GM19395 (cell line): ENCODE data around the gene LRRC8C.

Source experiments
- ATAC-seq: cut with Tn5 transposase; IDR thresholded peaks from one replicate; pipeline ENCODE4 v1.9.1; 2021; ENCODE audit warnings: mild to moderate bottlenecking, moderate library complexity; ENCODE audit not compliant: unreplicated experiment

LRRC8C gene

GRCh38 chr1:89670163-89670562, 37.2 kb downstream of the LRRC8C start:
- peak; percentile 98 for ATAC-seq

- no peak for ATAC-seq
These were observed 37.8 kb downstream of the LRRC8C start for GRCh38 chr1:89670711-89671110.

GRCh38 chr1:89671775-89672488, 39.0 kb downstream of the LRRC8C start:
- no peak for ATAC-seq

- ATAC-seq: no peak
These were observed 39.7 kb downstream of the LRRC8C start for GRCh38 chr1:89672489-89673183.

- no peak for ATAC-seq
These were observed 40.3 kb downstream of the LRRC8C start for GRCh38 chr1:89673251-89673650.

- ATAC-seq: no peak
These were observed 42.8 kb downstream of the LRRC8C start for GRCh38 chr1:89675677-89676076.

- ATAC-seq: peak; percentile 86
These were observed 48.3 kb downstream of the LRRC8C start for GRCh38 chr1:89681045-89681729.

GRCh38 chr1:89682611-89683010, 49.7 kb downstream of the LRRC8C start:
- ATAC-seq: no peak

GRCh38 chr1:89685461-89685860, 52.5 kb downstream of the LRRC8C start:
- ATAC-seq: no peak

- no peak for ATAC-seq
These were observed 53.6 kb downstream of the LRRC8C start for GRCh38 chr1:89686520-89686919.

- ATAC-seq: no peak
These were observed 54.3 kb downstream of the LRRC8C start for GRCh38 chr1:89687254-89687653.

- ATAC-seq: no peak
These were observed 55.7 kb downstream of the LRRC8C start for GRCh38 chr1:89688607-89689006.

GRCh38 chr1:89689234-89689633, 56.3 kb downstream of the LRRC8C start:
- no peak for ATAC-seq

- no peak for ATAC-seq
These were observed 57.7 kb downstream of the LRRC8C start for GRCh38 chr1:89690595-89690994.

- ATAC-seq: peak; percentile 69
These were observed 59.9 kb downstream of the LRRC8C start for GRCh38 chr1:89692601-89693521.

GRCh38 chr1:89695847-89696246, 62.9 kb downstream of the LRRC8C start:
- ATAC-seq: no peak

GRCh38 chr1:89697383-89697782, 64.5 kb downstream of the LRRC8C start:
- ATAC-seq: no peak

GRCh38 chr1:89698020-89698560, 65.2 kb downstream of the LRRC8C start:
- no peak for ATAC-seq

GRCh38 chr1:89698624-89699023, 65.7 kb downstream of the LRRC8C start:
- no peak for ATAC-seq

GRCh38 chr1:89699451-89699986, 66.6 kb downstream of the LRRC8C start:
- ATAC-seq: no peak
